Measurements from ENCODE around the gene ZDHHC4.
"Not testable (repeated sequence)": the region's sequence is repeated elsewhere in the genome, so short reads cannot be mapped to it uniquely, and the experiment has no call there.

Gene ZDHHC4

DNA sequence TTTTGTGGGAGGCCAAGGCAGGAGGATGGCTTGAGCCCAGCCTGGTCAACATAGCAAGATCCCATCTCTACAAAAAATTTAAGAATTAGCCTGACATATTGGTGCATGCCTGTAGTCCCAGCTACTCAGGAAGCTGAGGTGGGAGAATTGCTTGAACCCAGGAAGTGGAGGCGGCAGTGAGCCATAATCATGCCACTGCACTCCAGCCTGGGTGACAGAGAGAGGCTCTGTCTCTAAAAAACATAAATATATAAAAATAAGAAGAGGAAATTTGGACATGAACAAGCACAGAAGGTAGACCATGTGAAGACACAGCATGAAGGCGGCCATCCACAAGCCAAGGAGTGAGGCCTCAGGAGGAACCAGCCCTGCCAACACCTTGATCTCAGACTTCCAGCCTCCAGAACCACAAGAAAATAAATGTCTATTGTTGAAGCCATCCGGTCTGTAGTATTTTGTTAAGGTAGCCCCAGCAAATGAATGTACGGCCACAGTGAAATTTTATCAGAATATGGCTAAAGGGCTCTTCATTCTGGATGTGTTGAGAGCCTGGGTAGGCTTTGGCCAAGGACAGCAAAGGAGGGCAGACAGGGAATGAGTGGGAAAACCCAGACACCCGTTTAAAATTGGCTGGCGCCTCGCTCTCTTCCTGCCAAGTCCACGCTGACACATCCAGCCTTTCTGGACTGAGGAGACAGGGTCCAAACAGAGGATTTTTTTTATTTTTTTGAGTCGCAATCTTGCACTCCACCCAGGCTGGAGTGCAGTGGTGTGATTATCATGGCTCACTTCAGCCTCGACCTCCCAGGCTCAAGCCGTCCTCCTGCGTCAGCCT lies 13.1 kb upstream of the ZDHHC4 start:
- no peak for DNase-seq

DNA sequence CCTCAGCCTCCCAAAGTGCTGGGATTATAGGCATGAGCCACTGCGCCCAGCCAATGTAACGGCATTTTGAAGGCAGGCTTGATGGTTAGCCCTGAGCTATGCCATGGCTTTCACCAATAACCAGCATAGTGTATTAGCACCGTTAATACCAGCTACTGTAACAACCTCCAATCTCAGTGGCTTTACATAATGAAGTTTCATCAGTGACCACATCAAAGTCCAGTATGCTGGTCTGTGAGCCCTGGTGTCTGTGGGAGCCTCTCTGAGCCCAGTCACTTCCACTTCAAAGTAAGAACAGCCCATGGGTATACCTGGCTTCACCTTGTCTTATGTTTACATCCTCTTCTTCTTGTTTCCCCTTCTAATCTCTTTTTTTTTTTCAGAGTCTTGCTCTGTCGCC lies 11.6 kb upstream of the ZDHHC4 start:
- no peak for DNase-seq

DNA sequence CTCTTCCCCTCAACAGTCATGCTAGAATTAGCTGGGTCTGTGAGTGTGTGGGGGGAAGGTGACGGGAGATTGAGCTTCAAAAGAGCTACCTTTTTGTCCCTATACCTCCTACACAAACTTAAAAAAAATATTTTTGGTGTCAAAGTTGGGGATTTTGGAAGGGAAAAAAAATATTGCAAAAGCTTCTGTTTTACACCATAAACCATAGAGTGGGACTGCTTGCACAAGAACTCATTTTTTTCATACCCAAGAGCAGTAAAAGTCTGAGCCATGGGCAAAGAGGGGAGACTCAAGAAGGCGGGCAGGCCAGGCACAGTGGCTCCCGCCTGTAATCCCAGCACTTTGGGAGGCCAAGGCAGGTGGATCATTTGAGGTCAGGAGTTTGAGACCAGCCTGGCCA lies 9.4 kb upstream of the ZDHHC4 start:
- no peak for DNase-seq

DNA sequence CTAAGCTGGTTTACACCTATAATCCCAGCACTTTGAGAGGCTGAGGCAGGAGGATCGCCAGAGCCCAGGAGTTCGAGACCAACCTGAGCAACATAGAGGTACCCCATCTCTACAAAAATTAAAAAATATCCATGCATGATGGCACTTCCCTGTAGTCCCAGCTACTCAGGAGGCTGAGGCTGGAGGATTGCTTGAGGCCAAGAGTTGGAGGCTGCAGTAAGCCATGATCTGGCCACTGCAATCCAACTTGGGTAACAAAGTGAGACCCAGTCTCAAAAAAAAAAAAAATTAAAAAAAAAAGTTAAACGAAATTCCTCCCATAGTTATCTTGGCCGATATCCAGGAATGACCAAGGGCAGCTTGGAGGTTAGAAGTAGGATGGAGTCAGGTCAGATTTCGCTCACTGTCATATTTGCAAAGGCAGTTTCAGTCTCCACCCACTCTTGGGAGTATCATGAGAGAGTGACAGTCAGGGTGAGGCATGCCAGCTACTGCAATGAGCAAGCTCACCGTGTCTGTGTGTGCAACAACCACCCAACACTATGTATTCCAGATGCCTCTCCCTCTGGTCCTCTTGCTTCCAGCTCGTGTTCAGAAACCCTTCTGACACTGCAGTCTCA lies 6.0 kb upstream of the ZDHHC4 start:
- no peak for DNase-seq

DNA sequence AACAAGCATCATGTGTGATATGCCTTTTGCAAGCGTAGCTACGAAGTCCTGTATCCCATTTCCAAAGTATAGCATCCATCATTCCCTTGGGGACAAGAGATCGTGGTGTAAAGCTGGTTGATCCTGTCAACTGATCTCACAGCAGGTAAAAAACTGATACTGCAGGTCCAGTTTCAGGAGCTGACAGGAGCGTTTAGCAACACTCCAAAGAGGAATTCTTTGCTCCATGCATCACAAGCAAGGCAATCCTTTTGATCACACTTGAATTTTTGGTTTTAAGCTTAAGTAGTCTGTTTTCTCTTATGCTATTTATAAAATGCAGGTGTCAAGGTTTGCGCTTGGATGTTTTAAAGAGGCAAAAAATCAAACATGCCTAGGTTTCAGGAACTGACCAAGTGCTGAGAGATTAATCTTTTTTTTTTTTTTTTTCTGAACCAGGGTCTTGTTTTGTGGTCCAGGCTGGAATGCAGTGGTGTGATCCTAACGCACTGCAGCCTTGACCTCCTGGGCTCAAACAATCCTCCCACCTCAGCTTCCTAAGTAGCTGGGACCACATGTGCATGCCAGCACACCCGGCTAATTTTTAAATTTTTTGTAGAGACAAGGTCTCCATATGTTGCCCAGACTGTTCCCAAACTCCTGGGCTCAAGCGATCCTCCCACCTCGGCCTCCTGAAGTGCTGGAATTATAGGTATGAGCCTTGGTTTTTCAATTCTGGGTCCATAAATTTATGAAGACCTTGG lies 1.8 kb upstream of the ZDHHC4 start:
- DNase-seq, result no peak

DNA sequence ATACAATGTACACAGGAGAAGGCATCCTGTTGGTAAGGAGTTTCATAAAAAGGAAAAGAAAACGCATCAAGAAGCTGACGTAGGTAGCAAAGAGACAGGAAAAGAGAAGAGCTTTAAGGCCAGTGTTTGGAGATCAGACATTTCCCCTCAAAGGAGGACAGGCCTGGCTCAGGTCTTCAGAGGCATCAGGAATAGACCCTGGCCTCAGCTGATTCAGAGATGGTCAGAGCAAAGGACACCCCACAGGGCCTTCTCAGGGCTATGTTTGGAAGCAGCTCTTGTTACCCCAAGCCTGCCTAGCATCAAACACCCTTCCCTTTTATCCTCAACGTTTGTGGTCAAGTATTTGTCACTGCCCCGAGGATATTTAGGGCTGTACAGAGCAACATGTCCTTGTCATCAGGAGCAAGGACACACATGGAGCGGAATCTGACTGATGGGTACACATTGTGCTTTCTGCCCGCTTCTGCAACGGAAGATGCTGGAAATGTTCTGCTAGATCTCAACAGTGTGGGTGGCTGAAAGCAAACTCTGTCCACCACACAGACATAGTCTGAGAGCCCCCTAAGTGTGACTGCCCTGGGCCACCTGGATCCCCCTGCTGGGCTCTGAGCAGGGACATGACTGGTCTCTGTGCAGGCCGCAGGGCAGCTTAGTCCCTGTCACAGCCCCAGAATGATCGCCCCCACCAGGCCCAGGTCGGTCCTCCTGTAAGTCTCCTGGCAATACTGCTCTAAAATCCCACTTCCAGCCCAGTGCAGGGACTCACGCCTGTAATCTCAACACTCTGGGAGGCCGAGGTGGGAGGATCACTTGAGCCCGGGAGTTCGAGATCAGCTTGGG lies 1.0 kb upstream of the ZDHHC4 start:
- DNase-seq, result no peak

DNA sequence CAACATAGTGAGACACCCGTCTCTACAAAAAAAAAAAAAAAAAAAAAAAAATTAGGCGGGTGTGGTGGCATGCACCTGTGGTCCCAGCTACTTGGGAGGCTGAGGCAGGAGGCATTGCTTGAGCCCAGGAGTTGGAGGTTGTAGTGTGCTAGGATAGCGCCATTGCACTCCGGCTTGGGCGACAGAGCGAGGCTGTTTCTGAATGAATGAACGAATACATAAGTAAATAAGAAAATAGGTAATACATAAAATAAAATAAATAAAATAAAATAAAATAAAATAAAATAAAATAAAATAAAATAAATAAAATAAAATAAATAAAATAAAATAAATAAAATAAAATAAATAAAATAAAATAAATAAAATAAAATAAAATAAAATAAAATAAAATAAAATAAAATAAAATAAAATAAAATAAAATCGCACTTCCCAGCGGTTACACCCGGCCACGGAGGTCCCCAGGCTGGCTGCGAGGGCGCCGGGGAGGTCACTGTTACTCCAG lies 336 bp upstream of the ZDHHC4 start:
- DNase-seq, result not testable (repeated sequence)

DNA sequence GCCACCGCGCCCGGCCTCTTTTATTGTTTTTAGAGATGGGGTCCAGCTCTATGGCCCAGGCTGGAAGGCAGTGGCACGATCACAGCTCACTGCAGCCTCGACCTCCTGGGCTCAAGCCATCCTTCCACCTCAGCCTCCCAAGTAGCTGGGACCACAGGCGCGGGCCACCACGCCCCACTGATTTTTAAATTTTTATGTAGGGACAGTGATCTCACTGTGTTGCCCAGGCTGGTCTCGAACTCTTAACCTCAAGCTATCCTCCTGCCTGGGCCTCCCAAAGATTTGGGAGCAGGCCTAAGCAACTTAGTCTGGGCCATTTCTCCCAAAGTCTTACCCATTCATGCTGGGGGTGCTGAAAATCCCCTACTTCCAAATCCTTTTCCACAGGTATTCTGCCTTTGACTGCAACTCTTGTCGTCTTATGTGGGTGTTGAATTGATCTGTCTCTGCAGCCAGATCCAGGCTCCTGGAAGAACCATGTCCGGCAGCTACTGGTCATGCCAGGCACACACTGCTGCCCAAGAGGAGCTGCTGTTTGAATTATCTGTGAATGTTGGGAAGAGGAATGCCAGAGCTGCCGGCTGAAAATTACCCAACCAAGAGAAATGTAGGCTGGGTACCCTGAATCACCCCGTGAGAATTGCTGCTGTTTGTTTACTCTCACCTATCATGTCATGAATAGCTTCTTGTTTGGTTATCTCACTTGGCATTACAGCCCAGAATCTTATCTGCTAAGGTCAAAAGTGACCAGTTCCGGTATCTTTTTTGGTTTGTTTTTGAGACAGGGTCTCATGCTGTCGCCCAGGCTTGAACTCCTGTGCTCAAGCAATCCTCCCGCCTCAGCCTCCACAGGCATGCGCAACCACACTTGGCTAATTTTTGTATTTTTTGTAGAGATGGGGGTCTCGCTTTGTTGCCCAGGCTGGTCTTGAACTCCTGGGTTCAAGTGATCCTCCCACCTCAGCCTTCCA lies 1.1 kb downstream of the ZDHHC4 start:
- DNase-seq, result no peak

DNA sequence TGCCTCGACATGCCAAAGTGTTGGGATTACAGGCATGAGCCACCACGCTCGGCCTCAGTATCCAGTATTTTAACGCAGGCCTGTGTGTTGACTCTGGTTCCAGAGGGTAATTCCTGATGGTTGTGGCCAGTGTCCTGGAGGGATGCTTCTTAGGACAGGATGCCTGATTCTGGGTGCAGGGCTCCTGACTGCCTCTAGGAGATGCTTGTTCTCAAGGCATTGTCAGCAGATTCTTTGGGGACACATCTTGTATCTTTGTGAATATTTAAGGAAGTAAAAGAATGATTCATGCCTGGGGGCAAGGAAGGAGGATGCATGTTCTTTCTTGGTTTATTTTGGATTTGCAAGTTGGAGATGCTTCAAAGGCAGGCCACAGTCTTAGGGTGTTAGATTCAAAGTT lies 2.2 kb downstream of the ZDHHC4 start:
- DNase-seq, result no peak

DNA sequence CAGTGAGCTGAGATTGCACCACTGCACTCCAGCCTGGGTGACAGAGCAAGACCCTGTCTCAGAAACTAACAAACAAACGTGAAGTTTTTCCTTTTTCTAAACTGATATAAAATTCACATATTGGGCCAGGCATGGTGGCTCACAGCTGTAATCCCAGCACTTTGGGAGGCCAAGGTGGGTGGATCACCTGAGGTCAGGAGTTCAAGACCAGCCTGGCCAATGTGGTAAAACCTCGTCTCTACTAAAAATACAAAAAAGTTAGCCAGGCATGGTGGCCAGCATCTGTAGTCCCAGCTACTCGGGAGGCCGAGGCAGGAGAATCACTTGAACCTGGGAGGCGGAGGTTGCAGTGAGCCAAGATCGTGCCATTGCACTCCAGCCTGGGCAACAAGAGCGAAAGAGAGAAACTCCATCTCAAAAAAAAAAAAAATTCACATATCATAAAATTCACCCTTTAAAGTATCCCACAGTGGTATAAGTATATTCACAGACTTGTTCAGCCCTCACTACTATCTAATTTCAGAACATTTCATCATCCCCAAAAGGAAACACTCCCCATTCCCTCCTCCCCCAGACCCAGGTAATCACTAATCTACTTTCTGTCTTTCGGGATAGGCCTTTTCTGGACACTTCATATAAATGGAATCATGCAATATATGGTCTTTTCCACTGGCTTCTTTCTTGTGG lies 8.6 kb downstream of the ZDHHC4 start:
- not testable (repeated sequence) for DNase-seq

DNA sequence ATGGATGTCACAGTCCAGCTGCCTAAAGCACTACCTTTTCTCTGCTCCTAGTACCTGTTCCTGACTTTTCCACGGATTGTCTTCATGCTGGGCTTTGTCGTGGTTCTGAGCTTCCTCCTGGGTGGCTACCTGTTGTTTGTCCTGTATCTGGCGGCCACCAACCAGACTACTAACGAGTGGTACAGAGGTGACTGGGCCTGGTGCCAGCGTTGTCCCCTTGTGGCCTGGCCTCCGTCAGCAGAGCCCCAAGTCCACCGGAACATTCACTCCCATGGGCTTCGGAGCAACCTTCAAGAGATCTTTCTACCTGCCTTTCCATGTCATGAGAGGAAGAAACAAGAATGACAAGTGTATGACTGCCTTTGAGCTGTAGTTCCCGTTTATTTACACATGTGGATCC lies 11.3 kb downstream of the ZDHHC4 start:
- no peak for DNase-seq

DNA sequence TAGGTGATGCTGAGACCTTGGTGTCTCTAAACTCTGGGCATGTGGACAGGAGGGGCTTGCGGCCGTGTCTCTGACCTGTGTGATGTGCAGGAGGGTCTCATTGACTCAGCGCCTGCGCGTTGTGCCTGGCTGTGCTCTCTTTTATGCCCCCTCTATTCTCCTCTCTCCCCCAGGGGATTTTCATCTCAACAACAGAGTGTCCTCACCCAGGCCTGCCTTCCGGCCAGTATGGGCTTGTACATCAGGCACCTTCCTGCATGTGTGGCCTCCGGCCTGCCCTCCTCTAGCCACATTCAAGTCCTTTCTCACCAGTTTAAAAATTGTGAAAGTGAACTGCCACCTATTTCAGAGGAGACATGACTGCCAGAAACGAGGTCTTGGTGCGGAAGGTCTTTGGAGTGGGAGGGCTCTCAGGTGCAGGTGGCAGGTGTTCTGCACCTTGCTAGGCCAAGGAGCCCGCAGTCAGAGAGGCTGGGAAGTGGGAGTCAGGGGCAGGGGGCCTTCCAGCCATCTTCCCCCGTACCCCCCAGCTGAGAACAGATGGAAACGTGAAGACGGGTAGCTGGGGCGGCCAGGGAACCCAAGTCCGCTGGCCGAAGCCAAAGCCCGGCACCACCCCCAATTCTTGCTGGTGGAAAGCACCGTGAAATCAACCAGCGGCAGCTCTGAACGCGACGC lies 12.0 kb downstream of the ZDHHC4 start:
- DNase-seq, result no peak

DNA sequence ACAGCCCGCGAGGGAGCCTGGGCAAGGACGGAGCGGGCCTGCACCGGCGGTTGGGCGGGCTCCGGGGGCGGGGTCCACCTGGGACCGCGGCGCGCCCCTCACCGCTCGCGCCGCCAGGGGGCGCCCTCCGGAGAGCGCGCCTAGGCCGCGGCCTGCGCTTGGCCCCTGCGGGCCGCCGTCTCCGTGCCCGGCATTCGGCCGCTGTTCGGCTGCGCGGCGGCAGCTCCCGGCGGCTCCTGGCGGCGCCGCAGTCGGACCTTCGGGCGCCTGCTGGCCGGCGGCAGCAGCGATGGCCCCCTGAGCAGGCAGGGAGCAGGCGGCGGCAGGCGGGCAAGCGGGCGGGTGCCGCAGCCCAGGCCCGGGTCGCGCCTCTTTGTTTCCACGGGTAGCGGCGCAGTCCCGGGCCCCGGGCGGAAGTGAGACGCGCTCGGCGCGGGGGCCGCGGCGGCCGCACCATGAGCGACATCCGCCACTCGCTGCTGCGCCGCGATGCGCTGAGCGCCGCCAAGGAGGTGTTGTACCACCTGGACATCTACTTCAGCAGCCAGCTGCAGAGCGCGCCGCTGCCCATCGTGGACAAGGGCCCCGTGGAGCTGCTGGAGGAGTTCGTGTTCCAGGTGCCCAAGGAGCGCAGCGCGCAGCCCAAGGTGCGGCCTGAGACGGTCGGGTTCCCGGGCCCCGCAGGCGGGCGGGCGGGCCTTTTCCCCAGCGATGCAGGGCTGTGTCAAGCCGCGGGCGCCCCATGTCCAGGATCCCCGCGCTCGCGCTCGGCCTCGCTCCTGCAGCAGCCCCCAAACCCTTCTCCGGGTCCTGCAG lies 12.8 kb downstream of the ZDHHC4 start, which contains the start of gene INTS15:
INTS15 (plus strand) TSS at position 193 of the 816 bp plus-strand sequence; CDS start at position 456, 263 bp downstream.
- DNase-seq, result no peak

DNA sequence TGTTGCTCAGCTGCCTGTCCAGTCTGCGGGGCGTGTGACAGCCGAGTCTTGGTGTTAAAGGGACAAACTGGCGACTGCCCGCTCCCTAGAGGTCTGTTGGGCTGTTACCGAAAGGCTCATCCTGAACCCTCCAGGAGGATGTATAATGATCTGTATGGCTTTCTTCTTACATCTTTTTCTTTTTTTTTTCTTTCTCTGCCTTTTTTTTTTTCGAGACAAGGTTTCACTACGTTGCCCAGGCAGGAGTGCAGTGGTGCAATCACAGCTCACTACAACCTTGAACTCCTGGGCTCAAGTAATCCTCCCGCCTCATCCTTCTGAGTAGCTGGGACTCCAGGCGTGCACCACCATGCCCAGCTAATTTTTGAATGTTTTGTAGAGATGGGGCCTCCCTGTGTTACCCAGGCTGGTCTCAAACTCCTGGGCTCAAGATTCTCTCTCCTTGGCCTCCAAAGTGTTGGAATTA lies 13.4 kb downstream of the ZDHHC4 start:
- DNase-seq, result no peak

DNA sequence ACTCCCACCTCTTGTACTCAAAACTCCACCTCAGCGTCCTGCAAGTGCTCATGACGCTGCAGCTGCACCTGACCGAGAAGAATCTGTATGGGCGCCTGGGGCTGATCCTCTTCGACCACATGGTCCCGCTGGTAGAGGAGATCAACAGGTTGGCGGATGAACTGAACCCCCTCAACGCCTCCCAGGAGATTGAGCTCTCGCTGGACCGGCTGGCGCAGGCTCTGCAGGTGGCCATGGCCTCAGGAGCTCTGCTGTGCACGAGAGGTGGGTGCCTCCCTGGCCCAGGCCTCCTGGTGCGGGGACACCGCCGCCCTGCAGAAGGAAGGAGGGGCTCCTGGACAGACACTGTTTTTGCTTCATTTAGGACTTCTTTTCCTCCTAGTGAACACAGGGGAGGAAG lies 22.8 kb downstream of the ZDHHC4 start:
- no peak for DNase-seq

DNA sequence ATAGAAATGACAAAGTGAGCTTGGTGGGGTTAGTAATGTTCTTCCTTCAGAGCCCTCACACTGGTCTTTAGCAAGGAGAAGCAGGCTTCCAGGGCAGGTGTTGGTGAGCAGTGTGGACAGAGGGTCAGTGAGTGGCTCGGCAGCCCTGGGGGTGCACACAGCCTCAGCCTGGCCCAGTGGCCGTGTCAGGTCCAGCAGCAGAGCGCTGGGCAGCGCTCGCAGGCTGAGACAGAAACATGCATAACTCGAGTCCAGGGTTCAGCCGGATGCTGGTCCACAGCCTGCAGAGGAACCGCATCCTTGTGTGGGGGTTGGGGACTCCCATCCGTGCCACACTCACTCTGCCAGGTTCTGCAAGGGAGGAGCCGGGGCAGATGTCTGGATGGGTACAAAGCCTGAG lies 27.2 kb downstream of the ZDHHC4 start:
- DNase-seq, result no peak

DNA sequence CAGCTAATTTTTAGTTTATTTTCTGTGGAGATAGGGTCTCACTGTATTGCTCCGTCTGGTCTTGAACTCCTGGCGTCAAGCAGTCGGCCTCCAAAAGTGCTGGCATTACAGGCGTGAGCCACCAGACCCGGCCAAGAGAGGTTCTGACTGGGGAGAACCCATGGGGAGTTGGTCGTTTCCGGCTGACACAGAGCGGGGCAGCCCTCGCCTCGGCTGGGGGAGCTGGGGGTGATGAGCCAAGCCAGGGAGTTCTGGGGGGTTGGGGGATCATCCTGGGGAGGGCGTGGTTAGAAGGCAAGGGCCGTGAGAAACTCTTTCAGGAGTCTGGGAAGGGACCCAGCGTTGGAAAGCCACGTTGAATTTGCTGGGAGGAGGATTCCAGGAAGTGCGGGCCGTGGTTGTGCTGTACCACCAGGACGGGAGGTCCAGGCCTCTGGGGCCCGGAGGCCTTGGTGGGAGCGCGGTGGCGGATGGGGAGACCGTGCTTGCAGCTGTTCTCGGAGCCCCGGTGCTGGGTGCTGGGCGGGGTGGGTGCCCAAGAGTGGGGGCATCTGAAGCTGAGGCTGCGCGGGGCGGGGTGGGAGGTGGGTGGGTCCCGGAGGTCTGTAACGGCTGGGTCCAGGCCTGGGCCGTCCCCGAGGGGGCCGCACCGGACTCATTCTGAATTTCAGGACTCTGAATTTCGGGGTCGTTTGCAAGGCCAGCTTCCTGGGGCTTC lies 29.8 kb downstream of the ZDHHC4 start:
- no peak for DNase-seq

DNA sequence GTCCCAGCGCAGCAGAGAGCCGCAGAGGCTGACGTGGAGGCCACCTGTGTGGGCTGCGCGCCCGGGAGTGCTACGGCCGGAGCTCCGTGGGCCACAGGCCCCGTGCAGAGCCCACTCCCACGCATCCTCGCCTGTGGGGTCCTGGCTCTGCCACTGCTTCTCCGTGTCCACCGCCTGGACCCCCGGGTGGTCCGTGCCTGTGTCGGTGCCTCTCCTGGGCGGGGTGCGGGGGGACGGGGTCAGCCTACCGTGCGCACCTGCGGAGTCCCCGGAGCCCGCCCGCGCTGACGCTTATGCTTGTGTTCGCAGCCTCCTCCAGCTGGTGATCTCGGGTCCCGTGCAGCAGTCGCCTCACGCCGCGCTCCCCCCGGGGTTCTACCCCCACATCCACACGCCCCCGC lies 30.4 kb downstream of the ZDHHC4 start:
- no peak for DNase-seq
